Measurements from ENCODE around the gene MTAP.
"Not testable (repeated sequence)": the region's sequence is repeated elsewhere in the genome, so short reads cannot be mapped to it uniquely, and the experiment has no call there.

MTAP gene

DNA sequence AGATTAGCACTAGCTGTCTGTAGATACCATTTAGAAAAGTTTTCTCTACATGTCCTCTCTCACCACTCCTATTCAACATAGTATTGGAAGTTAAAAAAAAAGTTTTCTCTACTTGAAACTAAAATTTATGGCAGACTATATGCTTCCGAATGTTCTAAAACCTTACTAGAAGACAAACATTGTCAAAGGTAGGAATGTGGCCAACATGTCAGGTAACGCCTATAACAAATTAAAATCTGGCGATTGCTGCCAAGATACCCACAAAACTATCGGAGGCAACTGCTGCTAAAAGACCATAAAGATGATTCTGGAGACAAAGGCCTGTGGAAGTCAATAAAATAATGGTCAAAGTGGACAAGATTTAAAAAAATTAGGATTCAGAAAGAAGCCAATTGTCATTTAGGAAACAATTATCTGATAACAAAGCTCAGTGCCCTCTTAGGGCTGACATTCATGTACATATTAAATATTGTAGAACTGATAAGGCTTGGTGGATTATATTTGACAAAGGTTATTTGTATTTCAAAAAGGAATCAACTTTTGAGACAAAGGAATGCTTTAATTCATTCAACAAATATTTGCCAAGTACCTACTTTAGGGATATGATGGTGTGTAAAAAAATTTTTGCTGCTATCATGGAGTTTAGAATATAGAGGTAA lies 139.0 kb downstream of the MTAP start:
- Histone ChIP-seq H3K36me3 (no peaks in the 10 kb centered on the region), H3K9me3 (no peaks in the 10 kb centered on the region), H3K4me1 (no peaks in the 10 kb centered on the region), H3K27me3 (peaks cover 0 to 8% of the 10 kb centered on the region in 2 donors), H3K4me3 (no peak overlapping the region), H3K27ac (no peak overlapping the region)
- no peak for TF ChIP-seq CTCF (IDR thresholded peaks at IDR 0.05)
- intact Hi-C loops (cut with DNase I; ENCODE audit: low total_unique reads) = no loop called here
- DNase-seq = no peak

DNA sequence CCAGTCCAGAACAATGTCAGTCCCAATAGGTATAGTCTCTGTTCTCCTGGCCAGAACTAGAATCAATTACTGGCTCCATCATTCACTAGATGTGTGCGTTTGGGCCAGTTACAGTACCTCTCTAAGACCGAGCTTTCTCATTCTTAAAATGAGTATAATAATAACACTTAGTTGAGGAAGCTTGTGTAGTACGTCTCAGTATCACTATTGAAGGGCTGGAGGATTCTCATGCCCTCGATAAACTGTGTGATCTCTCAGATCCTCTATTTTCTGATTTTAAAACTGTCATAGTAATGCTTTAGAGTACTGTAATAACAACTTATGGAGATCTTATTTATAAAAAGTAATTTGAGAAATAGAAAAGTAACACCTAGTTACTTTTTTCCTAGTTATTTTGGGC lies 141.0 kb downstream of the MTAP start:
- intact Hi-C loops (cut with DNase I; ENCODE audit: low total_unique reads) = no loop called here
- Histone ChIP-seq H3K4me1 (no peaks in the 10 kb centered on the region), H3K36me3 (no peaks in the 10 kb centered on the region), H3K27ac (no peak overlapping the region), H3K27me3 (peaks cover 0 to 8% of the 10 kb centered on the region in 2 donors), H3K9me3 (no peaks in the 10 kb centered on the region), H3K4me3 (no peak overlapping the region)
- no peak for DNase-seq
- no peak for TF ChIP-seq CTCF (IDR thresholded peaks at IDR 0.05)

- intact Hi-C loops (cut with DNase I; ENCODE audit: low total_unique reads) = no loop called here
- Histone ChIP-seq H3K4me1 (no peaks in the 10 kb centered on the region), H3K9me3 (no peaks in the 10 kb centered on the region), H3K4me3 (no peak overlapping the region), H3K27ac (no peak overlapping the region), H3K36me3 (no peaks in the 10 kb centered on the region), H3K27me3 (peaks cover 0 to 8% of the 10 kb centered on the region in 2 donors)
- TF ChIP-seq CTCF (IDR thresholded peaks at IDR 0.05) = no peak
- no peak for DNase-seq
Measured at GRCh38 chr9:21945606-21946005, 143.2 kb downstream of the MTAP start.

- no peak for TF ChIP-seq CTCF (IDR thresholded peaks at IDR 0.05)
- Histone ChIP-seq H3K4me3 (no peak overlapping the region), H3K9me3 (no peaks in the 10 kb centered on the region), H3K27me3 (peaks cover 0 to 9% of the 10 kb centered on the region in 2 donors), H3K36me3 (no peaks in the 10 kb centered on the region), H3K4me1 (no peaks in the 10 kb centered on the region), H3K27ac (no peak overlapping the region)
- DNase-seq = no peak
- intact Hi-C loops (cut with DNase I; ENCODE audit: low total_unique reads) = no loop called here
Measured at GRCh38 chr9:21958833-21959232, 156.4 kb downstream of the MTAP start.

GRCh38 chr9:21959268-21959667 lies 156.8 kb downstream of the MTAP start:
- H3K4me1 ChIP-seq; DNase-seq; H3K4me3 ChIP-seq; H3K27ac ChIP-seq; intact Hi-C loops (cut with DNase I; ENCODE audit: low total_unique reads); H3K36me3 ChIP-seq; H3K9me3 ChIP-seq: not testable (repeated sequence)
- peaks cover 0 to 13% of the 10 kb centered on the region in 2 donors for H3K27me3 ChIP-seq

DNA sequence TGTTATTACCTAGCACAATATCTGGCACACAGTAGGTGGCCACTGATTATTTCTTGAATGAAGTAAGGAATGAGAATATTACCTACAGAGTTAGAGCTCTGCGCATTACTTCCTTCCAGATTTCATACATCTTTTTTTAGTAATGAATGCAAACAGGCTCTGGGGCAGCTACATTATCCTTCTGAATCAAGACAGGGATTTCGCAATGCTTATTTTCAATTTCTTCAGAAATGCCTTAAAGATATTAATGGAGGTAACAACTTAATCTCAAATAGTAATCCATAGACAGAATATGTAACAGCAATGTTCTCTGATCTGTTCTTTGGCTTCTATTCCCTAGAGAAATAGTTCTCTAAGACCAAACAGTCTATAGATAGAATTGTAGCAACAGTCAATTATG lies 159.1 kb downstream of the MTAP start:
- peaks cover 0 to 12% (median 6%) of the 10 kb centered on the region in 4 donors for H3K4me1 ChIP-seq
- no peak overlapping the region for H3K27ac ChIP-seq
- intact Hi-C loops (cut with DNase I; ENCODE audit: low total_unique reads) = no loop called here
- DNase-seq = no peak
- no peak for TF ChIP-seq CTCF (IDR thresholded peaks at IDR 0.05)
- H3K36me3 ChIP-seq = no peaks in the 10 kb centered on the region
- H3K27me3 ChIP-seq = peaks cover 0 to 35% of the 10 kb centered on the region in 2 donors
- no peak overlapping the region for H3K4me3 ChIP-seq
- peaks cover 0 to 4% (median 0%) of the 10 kb centered on the region in 3 donors for H3K9me3 ChIP-seq

All from tibial artery (tissue), 4 donors.